GM21381 (cell line): ENCODE measurements around the gene HADHA.
A peak's percentile ranks its signal among the peaks of the same experiment; 100 is the strongest.

ENCODE experiments used
- ATAC-seq: cut with Tn5 transposase; IDR thresholded peaks from one replicate; pipeline ENCODE4 v1.9.1; 2021; ENCODE audit warnings: mild to moderate bottlenecking, moderate library complexity; ENCODE audit not compliant: unreplicated experiment

The HADHA gene

GRCh38 chr2:26195040-26195984, 49.1 kb downstream of the HADHA start:
- no peak for ATAC-seq

DNA sequence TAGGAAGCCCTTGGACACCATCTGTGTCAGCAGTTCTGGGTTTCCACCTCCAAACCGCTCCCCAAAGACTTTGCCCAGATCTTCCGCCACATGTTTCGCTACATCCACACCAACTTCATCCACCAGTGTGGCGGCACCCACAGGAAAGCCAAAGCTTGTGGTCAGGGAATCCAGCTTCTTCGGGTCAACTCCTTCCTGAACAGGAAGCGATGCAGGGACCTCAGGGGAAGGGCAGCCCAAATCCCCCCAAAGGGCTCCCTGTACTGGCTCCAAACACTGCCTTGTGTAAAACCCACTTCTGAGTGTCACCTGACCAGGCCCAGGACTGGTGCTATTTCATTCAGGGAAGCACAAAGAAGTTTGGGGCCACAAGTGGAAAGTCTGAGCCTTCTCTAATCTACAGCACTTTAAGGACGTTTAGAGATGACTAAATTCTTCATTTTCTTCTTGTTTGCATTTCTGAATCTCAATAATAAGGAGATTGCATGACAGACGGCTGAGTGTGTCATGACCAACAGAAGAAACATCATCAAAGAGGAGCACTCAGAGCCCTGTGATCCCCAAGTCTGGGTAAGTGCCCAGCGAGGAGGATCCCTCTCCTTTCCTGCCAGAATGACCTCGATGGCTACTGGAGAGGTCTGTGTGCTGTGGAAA, 50.7 kb downstream of the HADHA start:
- ATAC-seq, result no peak

DNA sequence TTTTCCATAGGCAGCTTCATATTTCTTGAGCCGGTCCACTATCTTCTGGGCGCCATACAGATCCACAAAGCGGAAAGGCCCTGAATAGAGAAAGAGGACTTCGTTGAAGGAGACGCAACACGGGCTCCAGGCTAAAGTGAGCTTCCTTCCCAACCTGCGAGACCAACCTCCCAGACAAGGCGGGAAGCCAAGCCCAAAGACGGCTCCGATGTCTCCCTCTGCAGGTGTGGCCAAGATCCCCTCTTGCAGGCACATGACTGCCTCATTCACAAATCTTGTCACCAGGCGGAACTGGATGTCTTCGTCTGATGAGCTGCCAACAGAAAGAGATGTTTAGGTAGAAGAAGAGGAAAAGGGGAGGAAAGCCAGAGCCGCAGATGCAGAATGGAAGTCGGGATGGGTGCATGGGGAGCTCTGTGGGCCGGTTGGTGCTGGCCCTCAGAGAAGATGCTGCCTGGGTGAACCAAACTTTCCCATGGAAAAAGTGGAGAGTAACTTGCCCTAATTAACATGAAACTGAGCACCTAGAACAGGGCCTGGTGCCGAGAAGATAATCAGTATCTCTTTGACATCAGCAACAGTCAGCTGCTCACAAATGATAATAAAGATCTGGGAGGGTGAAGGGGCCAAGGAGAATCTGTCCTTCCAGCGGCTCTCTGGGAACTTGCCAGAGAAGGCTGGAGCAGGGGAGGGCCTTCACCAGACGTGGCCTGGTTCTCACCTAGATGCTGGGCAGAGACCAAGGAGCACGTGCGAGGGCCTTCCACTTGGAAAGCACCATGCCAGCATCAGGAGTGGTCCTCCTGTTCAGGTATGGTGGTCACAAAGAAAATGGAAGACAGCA, 52.9 kb downstream of the HADHA start:
- no peak for ATAC-seq

DNA sequence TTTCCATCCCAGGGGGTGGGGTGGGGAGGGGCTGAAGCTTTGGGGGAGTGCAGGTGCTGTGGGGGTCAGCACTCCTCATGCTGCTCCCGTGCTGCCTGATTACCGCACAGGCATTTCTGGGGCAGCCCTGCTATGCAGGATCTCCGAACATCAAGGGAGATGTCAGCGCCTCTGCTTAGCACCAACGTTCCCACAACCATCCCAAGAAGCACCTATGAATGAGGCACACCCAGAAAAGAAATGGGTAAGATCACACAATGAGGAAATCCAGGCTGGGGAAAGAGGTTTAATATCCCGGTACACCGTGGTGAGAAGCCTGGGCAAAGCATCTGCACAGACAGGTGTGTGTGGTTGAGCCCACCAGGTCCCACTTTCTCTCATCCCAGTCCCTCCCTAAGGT, 54.1 kb downstream of the HADHA start:
- no peak for ATAC-seq

- ATAC-seq, result no peak
Measured at GRCh38 chr2:26189751-26190150, 54.7 kb downstream of the HADHA start.

DNA sequence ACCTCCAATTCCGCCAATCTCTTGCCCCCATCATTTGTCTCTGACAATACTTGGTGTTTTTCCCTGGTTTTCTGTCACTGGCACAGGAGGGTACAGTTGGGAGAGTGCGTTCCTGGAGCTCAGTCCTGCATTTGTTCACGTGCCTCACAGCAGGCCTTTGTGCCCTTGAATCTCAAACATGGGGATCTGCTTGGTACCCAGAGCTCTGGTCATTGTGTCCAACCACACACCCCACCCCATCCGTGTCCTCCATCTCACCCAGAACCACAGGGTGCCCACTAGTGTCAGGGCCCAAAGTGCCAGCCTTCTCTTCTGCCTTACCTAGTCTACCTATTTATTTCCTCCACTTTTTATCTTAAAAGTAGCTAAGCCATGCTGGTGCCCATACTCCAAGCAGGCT, 55.3 kb downstream of the HADHA start:
- no peak for ATAC-seq

GRCh38 chr2:26187537-26188104, 56.8 kb downstream of the HADHA start:
- no peak for ATAC-seq

DNA sequence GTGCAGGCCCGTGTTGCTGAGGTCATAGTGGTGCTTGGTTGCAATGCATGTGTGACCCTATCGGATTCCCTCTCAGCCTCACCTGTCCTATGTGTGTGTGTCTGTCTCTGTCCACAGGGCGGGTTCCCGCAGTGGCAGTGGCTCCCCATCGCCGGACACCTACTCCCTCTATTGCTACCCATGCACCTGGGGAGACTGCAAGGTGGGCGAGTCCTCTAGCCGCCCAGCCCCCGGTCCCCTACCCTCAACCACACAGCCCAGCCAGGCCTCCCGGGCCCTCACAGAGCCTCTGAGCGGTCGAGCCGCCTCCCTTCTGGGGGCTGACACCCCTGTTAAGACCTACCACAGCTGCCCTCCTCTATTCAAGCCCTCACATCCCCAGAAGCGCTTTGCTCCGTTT, 57.3 kb downstream of the HADHA start:
- ATAC-seq, result no peak

DNA sequence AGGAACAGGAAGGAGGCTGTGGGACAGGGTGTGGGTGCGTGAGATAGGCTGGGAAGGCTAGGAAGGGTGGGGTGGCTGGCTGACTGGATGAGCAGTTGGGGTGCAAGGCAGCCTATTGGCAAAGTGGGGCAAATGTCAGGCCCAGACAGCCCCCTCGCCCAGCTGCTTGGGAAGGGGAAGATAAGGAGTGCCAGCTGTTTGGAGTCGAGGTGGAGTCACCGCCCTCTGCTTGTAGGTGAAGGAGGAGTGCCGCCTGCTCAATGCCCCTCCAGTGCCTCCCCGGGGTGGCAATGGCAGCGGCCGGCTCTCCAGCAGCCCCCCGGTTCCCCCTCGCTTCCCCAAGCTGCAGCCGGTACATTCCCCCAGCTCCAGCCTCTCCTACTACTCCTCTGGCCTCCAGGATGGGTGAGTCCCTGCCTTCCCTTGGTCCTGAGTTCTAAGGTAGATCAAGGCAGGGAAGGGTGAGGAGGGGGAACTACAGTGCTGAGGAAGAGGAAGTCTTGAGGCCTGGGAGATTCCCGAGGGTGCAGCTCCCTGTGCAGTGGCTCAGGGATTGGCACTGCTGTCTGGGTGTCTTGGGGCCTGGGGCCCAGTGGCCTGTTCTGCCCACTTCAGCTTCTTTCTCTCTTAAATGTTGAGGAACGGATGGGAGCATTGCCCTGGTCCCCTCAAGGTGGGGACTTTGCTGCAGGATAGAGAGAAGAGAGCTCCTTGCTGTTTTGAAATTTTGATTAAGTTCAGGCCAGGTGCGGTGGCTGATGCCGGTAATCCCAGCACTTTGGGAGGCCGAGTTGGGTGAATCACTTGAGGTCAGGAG, 58.3 kb downstream of the HADHA start:
- ATAC-seq, result no peak

DNA sequence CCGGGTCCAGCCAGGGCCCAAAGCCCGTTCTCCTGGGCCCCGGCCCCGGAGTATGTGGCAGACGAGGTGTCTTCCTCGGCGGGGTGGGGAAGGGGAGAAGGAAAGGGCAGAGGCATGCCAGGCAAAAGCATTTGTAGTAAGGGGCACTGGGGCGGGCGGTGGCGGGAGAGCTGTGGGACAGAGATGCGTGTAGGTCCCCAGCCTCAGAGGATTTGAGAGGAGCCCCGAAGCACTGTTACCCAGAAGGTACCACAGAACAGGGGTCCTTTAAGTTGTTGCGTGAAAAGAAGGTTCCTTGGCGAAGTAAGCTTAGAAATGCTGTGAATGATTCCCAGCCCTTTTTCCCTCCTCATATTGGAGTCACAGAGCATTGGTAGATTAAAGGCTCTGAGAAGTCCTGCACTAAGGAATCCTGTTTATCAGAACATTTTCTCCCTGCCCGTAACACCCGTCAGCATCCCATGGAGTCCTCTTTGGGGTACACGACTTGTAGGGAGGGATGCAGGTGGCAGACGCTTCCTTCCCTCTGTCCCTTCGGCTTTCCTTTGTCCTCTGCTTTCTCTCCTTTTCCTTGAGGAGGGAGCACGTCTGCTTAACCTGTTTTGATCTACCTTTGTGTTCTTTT, 59.0 kb downstream of the HADHA start:
- ATAC-seq, result no peak

DNA sequence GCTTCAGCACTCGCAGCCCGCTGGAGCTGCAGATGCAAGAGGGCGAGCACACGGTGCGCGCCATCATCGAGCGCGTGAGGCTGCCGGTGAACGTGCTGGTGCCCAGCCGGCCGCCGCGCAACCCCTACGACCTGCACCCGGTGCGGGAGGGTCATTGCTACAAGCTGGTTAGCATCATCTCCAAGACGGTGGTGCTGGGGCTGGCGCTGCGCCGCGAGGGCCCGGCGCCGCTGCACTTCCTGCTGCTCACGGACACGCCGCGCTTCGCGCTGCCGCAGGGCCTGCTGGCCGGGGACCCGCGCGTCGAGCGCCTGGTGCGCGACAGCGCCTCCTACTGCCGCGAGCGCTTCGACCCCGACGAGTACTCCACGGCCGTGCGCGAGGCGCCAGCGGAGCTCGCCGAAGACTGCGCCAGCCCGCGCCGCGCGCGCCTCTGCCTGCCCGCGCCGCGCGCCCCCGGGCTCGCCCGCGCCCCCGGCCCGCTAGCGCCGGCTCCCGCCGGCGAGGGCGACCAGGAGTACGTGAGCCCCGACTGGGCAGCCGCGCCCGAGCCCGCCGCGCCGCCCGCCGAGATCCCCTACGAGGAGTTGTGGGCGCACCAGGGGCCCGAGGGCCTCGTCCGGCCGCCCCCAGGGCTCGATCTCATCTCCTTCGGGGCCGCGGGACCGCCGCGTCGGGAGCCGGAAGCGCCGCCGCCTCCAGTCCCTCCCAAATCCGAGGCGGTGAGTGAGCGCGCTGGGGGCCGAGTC, 59.7 kb downstream of the HADHA start:
- peak; percentile 74 for ATAC-seq

GRCh38 chr2:26184121-26184520, 60.3 kb downstream of the HADHA start:
- no peak for ATAC-seq

- no peak for ATAC-seq
Measured at GRCh38 chr2:26182887-26183630, 61.4 kb downstream of the HADHA start.

GRCh38 chr2:26182441-26182840, 62.0 kb downstream of the HADHA start:
- ATAC-seq, result no peak

- ATAC-seq, result no peak
Measured at GRCh38 chr2:26179446-26179913, 65.0 kb downstream of the HADHA start.

GRCh38 chr2:26178746-26179436, 65.5 kb downstream of the HADHA start:
- no peak for ATAC-seq

DNA sequence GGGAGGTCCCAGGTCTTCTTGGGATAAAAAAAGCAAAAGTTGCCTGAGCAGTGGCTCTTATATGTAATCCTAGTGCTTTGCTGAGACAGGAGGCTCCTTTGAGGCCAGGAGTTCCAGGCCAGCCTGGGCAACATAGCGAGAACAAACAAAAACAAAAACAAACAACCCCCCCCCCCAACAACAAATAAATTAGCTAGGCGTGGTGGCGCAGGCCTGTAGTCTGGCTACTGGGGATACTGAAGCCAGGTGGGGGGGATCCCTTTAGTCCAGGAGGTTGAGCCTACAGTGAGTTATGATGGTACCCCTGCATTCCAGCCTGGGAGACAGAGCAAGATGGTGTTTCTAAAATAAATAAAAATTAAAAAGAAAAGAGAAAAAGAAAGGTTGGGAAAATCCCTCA, 66.2 kb downstream of the HADHA start:
- no peak for ATAC-seq

- ATAC-seq, result no peak
Measured at GRCh38 chr2:26177122-26177521, 67.3 kb downstream of the HADHA start.
